PC-9 (cell line): ENCODE results near the gene ARHGEF17. TPM values are rescaled to one million over a fixed set of nuclear protein-coding genes. Genes with fewer than 3 reads are reported as not detected.
A peak's percentile ranks its signal among the peaks of the same experiment; 100 is the strongest.

Source experiments
- BruUV-seq: library from RNA; stranded (reverse); fragments of 400-500 nt; replicated peaks from 2 replicates; lab custom pipeline; 2021; lab: Mats Ljungman, UMichigan
- CTCF ChIA-PET: fragments of 300-600 bp; sonication (Branson Sonifier 250); formaldehyde crosslinking; loops from one replicate; lab custom pipeline; 2022; ENCODE audit warnings: antibody characterized with exemption; lab: Charles Lee
- POLR2A ChIA-PET: fragments of 300-600 bp; sonication (Branson Sonifier 250); formaldehyde crosslinking; loops from one replicate; lab custom pipeline; 2022; ENCODE audit warnings: antibody characterized with exemption; ENCODE audit not compliant: unreplicated experiment; lab: Charles Lee
- DNase-seq, 2 experiments: peaks; one replicate each; pipeline versions ENCODE4 v3.0.0 to v3.0.0-alpha.2; 2015 to 2022; ENCODE audit warnings: mixed read lengths in 1 of 2
- H2AFZ ChIP-seq: fragments of 200-600 bp; sonication (generic); 2 replicates; pipeline ENCODE4 v1.8.1; 2017; ENCODE audit warnings: antibody characterized with exemption
- H3F3A ChIP-seq: fragments of 200-600 bp; sonication (generic); 2 replicates; pipeline ENCODE4 v1.8.1; 2017; ENCODE audit warnings: antibody characterized with exemption, mild to moderate bottlenecking, low read depth; ENCODE audit not compliant: insufficient read depth
- H3K27ac ChIP-seq: fragments of 200-600 bp; sonication (generic); 2 replicates; pipeline ENCODE4 v1.6.1; 2016; ENCODE audit warnings: mixed run types
- H3K27me3 ChIP-seq: fragments of 200-600 bp; sonication (generic); 2 replicates; pipeline ENCODE4 v1.6.1; 2016; ENCODE audit warnings: low read depth, mixed run types; ENCODE audit not compliant: insufficient read depth
- H3K36me3 ChIP-seq: fragments of 200-600 bp; sonication (generic); 2 replicates; pipeline ENCODE4 v1.6.1; 2016; ENCODE audit warnings: low read depth, mixed run types
- H3K4me1 ChIP-seq: fragments of 200-600 bp; sonication (generic); replicated peaks from 2 replicates; pipeline ENCODE4 v1.6.1; 2016; ENCODE audit warnings: mixed run types; ENCODE audit not compliant: insufficient read depth
- H3K4me2 ChIP-seq: fragments of 200-600 bp; sonication (generic); 2 replicates; pipeline ENCODE4 v1.6.1; 2017; ENCODE audit warnings: mixed run types
- H3K4me3 ChIP-seq: fragments of 200-600 bp; sonication (generic); 2 replicates; pipeline ENCODE4 v1.6.1; 2016; ENCODE audit warnings: mixed run types
- H3K79me2 ChIP-seq: fragments of 200-600 bp; sonication (generic); 2 replicates; pipeline ENCODE4 v1.6.1; 2017; ENCODE audit warnings: low read depth, mixed run types
- H3K9me2 ChIP-seq: fragments of 200-600 bp; sonication (generic); 2 replicates; pipeline ENCODE4 v1.8.1; 2017; ENCODE audit warnings: mild to moderate bottlenecking; ENCODE audit not compliant: insufficient read depth
- H3K9me3 ChIP-seq: fragments of 200-600 bp; sonication (generic); 2 replicates; pipeline ENCODE4 v1.8.1; 2016; ENCODE audit warnings: low read depth; ENCODE audit not compliant: insufficient read depth
- H4K20me1 ChIP-seq: fragments of 200-600 bp; sonication (generic); 2 replicates; pipeline ENCODE4 v1.8.1; 2017; ENCODE audit not compliant: insufficient read depth
- EZH2 ChIP-seq: fragments of 200-600 bp; sonication (generic); IDR thresholded peaks from 2 replicates; pipeline ENCODE4 v1.8.0; 2017; ENCODE audit warnings: antibody characterized with exemption, low read depth
- intact Hi-C: fragments of 100-400 bp; cut with micrococcal nuclease; formaldehyde crosslinking; loops from one replicate; pipeline ENCODE4 v1.10.0; 2022; ENCODE audit not compliant: unreplicated experiment
- total RNA-seq: library from RNA; stranded (reverse); gene quantifications from 2 replicates; pipeline ENCODE4 v1.2.3, GENCODE V29; 2021
- TF ChIP-seq, protein P1 (sequence below): fragments of 200-600 bp; sonication (generic); conservative IDR thresholded peaks from 2 replicates; pipeline ENCODE4 v1.6.1; 2017; ENCODE audit warnings: mixed run types, antibody characterized with exemption, mild to moderate bottlenecking, moderate library complexity

ARHGEF17 gene
- total RNA-seq, 1 experiment from 2014 or later = 56.9 TPM

DNA sequence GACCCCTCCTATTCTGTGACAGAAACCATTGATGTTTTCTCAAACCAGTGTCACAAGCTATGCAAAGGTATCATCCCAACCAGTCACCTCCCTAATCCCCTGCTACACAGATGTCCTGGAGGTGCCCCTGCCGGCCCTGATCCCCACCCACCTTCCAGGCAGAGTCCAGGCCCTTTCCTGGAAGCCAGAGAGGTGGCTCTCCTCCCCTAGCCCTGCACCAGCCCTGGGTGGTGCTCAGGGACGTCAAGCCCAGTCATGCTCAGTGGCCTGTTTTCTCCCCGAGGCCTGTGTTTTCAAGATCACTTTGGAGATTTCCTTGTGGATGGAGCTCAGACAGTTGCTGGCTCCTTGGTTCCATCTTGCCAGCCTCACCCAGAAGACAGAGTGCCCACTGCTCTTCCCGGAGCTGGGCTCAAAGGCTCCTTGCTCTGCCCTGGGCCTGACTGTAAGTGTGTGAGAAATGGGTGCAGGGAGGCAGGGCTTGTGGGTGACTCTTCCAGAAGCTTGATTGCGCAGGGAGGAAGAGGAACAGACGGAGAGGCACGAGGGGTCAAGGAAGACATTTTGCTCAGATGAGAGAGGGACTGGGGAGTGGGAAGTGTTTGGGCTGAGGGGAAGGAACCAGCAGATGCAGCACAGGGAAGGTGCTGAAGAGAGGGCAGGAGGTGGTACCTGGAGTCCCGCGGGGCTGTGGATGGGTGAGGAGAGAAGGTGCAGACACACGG, 24.6 kb upstream of the ARHGEF17 start:
- Histone ChIP-seq H3F3A (peaks cover 25% of the 10 kb centered on the region), H3K27me3 (no peaks in the 10 kb centered on the region), H3K4me2 (no peak overlapping the region), H3K9me3 (no peaks in the 10 kb centered on the region), H3K79me2 (peaks cover 74% of the 10 kb centered on the region), H4K20me1 (0 out of 2 replicates have a peak, but pooled peaks cover 15% of the 10 kb centered on the region), H2AFZ (no peak overlapping the region), H3K9me2 (no peaks in the 10 kb centered on the region), H3K4me3 (no peak overlapping the region), H3K27ac (no peak overlapping the region), H3K36me3 (peaks cover 4% of the 10 kb centered on the region; the same call in 1 of the 2 replicates), H3K4me1 (peaks cover 18% of the 10 kb centered on the region)
- POLR2A ChIA-PET = no interaction called here
- BruUV-seq = no TSS peak
- CTCF ChIA-PET = no interaction called here
- intact Hi-C loops = no loop called here
- TF ChIP-seq, protein P1, sequence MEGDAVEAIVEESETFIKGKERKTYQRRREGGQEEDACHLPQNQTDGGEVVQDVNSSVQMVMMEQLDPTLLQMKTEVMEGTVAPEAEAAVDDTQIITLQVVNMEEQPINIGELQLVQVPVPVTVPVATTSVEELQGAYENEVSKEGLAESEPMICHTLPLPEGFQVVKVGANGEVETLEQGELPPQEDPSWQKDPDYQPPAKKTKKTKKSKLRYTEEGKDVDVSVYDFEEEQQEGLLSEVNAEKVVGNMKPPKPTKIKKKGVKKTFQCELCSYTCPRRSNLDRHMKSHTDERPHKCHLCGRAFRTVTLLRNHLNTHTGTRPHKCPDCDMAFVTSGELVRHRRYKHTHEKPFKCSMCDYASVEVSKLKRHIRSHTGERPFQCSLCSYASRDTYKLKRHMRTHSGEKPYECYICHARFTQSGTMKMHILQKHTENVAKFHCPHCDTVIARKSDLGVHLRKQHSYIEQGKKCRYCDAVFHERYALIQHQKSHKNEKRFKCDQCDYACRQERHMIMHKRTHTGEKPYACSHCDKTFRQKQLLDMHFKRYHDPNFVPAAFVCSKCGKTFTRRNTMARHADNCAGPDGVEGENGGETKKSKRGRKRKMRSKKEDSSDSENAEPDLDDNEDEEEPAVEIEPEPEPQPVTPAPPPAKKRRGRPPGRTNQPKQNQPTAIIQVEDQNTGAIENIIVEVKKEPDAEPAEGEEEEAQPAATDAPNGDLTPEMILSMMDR = no peak
- TF ChIP-seq EZH2 = no peak
- no peak for DNase-seq

DNA sequence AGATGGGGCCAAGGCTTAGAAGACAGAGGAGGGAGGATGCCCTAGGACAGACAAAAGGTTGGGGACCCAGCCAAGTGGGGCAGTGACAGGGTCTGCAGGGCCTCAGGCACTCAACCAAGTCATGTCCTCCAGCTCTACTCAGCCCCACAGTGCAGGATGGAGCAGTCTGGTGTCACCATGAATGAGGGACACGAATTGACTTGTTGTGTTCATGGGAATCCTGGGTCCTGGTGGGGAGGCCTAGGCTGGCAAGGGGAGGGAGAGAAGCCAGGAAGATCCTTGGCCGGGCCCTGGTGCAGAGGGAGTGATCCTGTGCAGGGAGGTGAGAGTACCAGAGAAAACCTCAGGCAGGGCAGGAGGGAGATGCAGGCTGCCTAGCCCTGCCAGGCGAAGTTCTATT, 24.0 kb upstream of the ARHGEF17 start:
- ChIA-PET CTCF (no interaction called here), POLR2A (interaction anchor here (0.7 kb wide), 1 partner anchor 77 kb away, joined by 6 read pairs; no protein-coding TSS in a partner anchor)
- BruUV-seq = no TSS peak
- Histone ChIP-seq H3F3A (peaks cover 32% of the 10 kb centered on the region), H3K9me3 (no peaks in the 10 kb centered on the region), H3K4me1 (peaks cover 25% of the 10 kb centered on the region), H3K4me2 (no peak overlapping the region), H4K20me1 (0 out of 2 replicates have a peak, but pooled peaks cover 15% of the 10 kb centered on the region), H3K9me2 (no peaks in the 10 kb centered on the region), H3K4me3 (no peak overlapping the region), H3K79me2 (peaks cover 69% of the 10 kb centered on the region), H3K27me3 (no peaks in the 10 kb centered on the region), H3K27ac (no peak overlapping the region), H3K36me3 (no peaks in the 10 kb centered on the region), H2AFZ (no peak overlapping the region)
- intact Hi-C loops = no loop called here
- TF ChIP-seq, protein P1 = no peak
- TF ChIP-seq EZH2 = no peak
- no peak for DNase-seq

DNA sequence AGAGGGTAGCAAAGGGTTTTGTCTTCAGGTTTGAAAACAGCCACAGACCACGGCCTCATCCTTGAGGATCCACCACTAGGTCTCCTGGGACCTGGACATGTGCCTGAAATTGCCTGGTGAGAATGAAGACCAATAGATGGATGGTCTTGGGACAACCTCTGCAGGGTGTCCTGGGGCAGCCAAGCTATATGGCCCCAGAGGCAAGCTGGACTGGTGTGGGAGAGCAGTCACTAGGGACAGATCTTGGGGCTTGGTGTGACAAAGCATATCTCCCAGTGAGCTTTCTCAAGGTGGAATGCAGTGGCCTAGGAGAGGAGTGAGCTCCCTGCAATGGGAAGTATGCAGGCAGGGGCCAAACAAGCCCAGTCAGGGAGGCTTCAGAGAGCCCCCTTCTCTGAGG, 22.4 kb upstream of the ARHGEF17 start:
- Histone ChIP-seq H3K27me3 (no peaks in the 10 kb centered on the region), H3K4me3 (no peak overlapping the region), H3K4me1 (peaks cover 35% of the 10 kb centered on the region), H3K9me2 (no peaks in the 10 kb centered on the region), H2AFZ (no peak overlapping the region), H3F3A (peaks cover 41% of the 10 kb centered on the region), H3K79me2 (peaks cover 64% of the 10 kb centered on the region), H4K20me1 (0 out of 2 replicates have a peak, but pooled peaks cover 15% of the 10 kb centered on the region), H3K36me3 (no peaks in the 10 kb centered on the region), H3K27ac (peak overlapping the region; percentile 88; the same call in 1 of the 2 replicates), H3K9me3 (no peaks in the 10 kb centered on the region), H3K4me2 (no peak overlapping the region)
- no TSS peak for BruUV-seq
- ChIA-PET POLR2A (interaction anchor here (0.5 kb wide), 2 partner anchors 11 to 343 kb away, joined by 4 to 6 read pairs; no protein-coding TSS in a partner anchor), CTCF (no interaction called here)
- TF ChIP-seq, protein P1 = no peak
- TF ChIP-seq EZH2 = no peak
- intact Hi-C loops = no loop called here
- DNase-seq = no peak
